ENCODE measurements around the gene GRIA4. TPM values are rescaled to one million over a fixed set of nuclear protein-coding genes. Genes with fewer than 3 reads are reported as not detected.
"Not testable (repeated sequence)": the region's sequence is repeated elsewhere in the genome, so short reads cannot be mapped to it uniquely, and the experiment has no call there.

GRIA4 gene
- total RNA-seq, 2 experiments from 2014 or later: not detected

DNA sequence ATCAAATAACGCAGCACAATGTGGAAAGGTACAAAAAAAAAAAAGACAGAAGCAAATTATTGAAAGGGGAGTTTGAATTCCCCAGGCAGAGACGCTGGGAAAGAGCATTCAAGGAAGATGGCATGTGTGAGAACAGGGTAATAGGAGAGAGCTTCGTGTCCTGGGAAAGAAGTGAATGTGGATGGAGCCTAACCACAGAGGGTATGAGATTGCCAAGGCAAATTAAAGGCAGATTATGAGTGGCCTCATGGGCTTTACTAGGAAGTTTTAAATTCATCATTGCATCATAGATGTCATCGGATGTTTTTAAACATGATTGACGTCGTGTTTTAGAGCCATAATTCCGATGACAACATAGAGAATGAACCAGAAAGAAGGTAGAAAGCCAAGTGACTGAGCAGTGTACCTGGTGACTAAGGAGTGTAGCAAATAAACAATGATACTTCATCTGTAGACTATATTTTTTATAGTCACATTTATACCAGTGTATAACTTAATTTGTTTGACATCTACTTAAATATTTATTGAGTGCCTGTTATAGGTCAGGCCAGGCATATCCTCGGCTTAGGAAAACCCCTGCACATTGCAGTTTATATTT, 260.7 kb downstream of the GRIA4 start:
- no peaks in the 10 kb centered on the region for H3K36me3 Mint-ChIP-seq (ENCODE audit: low read depth)
- H3K4me3 Mint-ChIP-seq: no peak overlapping the region
- ChIA-PET CTCF (no interaction called here), POLR2A (no interaction called here)
- H3K27ac Mint-ChIP-seq: no peak overlapping the region
- H3K4me1 Mint-ChIP-seq: no peaks in the 10 kb centered on the region
- peaks cover 7% of the 10 kb centered on the region for H3K27me3 Mint-ChIP-seq
- no peak for DNase-seq
- peaks cover 3% of the 10 kb centered on the region for H3K9me3 Mint-ChIP-seq

DNA sequence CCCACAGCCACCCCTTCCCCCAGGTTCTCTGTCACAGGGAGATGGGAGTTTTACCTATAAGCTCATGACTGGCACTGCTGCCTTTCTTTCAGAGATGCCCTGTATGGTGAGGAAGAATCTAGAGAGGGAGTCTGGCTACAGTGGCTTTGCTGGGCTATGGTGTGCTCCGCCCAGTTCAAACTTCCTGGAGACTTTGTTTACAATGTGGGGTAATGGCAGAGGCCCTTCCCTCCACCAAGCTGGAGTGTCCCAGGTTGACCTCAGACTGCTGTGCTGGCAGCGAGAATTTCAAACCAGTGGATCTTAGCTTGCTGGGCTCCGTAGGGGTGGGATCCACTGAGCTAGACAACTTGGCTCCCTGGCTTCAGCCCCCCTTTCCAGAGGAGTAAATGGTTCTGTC, 268.6 kb downstream of the GRIA4 start:
- no peaks in the 10 kb centered on the region for H3K27me3 Mint-ChIP-seq
- no peaks in the 10 kb centered on the region for H3K4me1 Mint-ChIP-seq
- CTCF ChIA-PET: no interaction called here
- DNase-seq: no peak
- no peak overlapping the region for H3K4me3 Mint-ChIP-seq
- H3K9me3 Mint-ChIP-seq: peaks cover 7% of the 10 kb centered on the region
- H3K27ac Mint-ChIP-seq: no peak overlapping the region
- POLR2A ChIA-PET: no interaction called here
- H3K36me3 Mint-ChIP-seq (ENCODE audit: low read depth): no peaks in the 10 kb centered on the region

- H3K27ac Mint-ChIP-seq; H3K4me1 Mint-ChIP-seq; H3K36me3 Mint-ChIP-seq (ENCODE audit: low read depth); H3K9me3 Mint-ChIP-seq; CTCF ChIA-PET; H3K4me3 Mint-ChIP-seq; POLR2A ChIA-PET; DNase-seq; H3K27me3 Mint-ChIP-seq: not testable (repeated sequence)
Measured at GRCh38 chr11:105878927-105879326, 269.1 kb downstream of the GRIA4 start.

GRCh38 chr11:105881027-105881426, 271.2 kb downstream of the GRIA4 start:
- no peak overlapping the region for H3K4me3 Mint-ChIP-seq
- ChIA-PET CTCF (no interaction called here), POLR2A (no interaction called here)
- H3K27ac Mint-ChIP-seq: no peak overlapping the region
- H3K36me3 Mint-ChIP-seq (ENCODE audit: low read depth): no peaks in the 10 kb centered on the region
- H3K27me3 Mint-ChIP-seq: no peaks in the 10 kb centered on the region
- no peak for DNase-seq
- H3K4me1 Mint-ChIP-seq: no peaks in the 10 kb centered on the region
- H3K9me3 Mint-ChIP-seq: peaks cover 4% of the 10 kb centered on the region

- H3K36me3 Mint-ChIP-seq (ENCODE audit: low read depth): no peaks in the 10 kb centered on the region
- H3K27ac Mint-ChIP-seq: no peak overlapping the region
- H3K4me1 Mint-ChIP-seq: no peaks in the 10 kb centered on the region
- H3K4me3 Mint-ChIP-seq: no peak overlapping the region
- DNase-seq: no peak
- H3K27me3 Mint-ChIP-seq: no peaks in the 10 kb centered on the region
- no peaks in the 10 kb centered on the region for H3K9me3 Mint-ChIP-seq
- ChIA-PET POLR2A (no interaction called here), CTCF (no interaction called here)
Measured at GRCh38 chr11:105884436-105884835, 274.6 kb downstream of the GRIA4 start.

DNA sequence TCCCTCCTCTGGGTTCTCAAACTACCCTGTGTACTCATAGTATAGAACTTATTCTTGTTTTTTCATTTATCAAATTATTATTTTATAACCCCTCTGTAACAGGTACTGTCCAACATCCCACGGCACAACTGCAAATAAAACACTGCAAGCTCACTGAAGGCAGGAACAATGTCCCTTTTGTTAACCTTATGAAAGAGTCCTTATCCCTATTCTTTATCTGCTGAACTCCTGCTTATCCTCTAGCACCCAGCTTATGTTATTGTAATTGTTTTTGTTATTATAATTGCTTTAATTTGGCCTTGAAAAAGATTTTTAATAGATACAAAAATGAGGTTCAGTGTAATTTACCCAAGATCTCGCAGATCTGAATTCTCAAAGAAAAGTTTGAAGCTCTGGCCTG, 281.8 kb downstream of the GRIA4 start:
- ChIA-PET CTCF (no interaction called here), POLR2A (no interaction called here)
- Mint-ChIP-seq H3K27ac (no peak overlapping the region), H3K9me3 (no peaks in the 10 kb centered on the region), H3K36me3 (ENCODE audit: low read depth) (no peaks in the 10 kb centered on the region), H3K27me3 (no peaks in the 10 kb centered on the region), H3K4me1 (no peaks in the 10 kb centered on the region), H3K4me3 (no peak overlapping the region)
- no peak for DNase-seq

- CTCF ChIA-PET: no interaction called here
- POLR2A ChIA-PET: no interaction called here
- Mint-ChIP-seq H3K4me3 (no peak overlapping the region), H3K27me3 (no peaks in the 10 kb centered on the region), H3K4me1 (no peaks in the 10 kb centered on the region), H3K9me3 (no peaks in the 10 kb centered on the region), H3K36me3 (ENCODE audit: low read depth) (no peaks in the 10 kb centered on the region), H3K27ac (no peak overlapping the region)
- no peak for DNase-seq
Measured at GRCh38 chr11:105897161-105897560, 287.3 kb downstream of the GRIA4 start.

DNA sequence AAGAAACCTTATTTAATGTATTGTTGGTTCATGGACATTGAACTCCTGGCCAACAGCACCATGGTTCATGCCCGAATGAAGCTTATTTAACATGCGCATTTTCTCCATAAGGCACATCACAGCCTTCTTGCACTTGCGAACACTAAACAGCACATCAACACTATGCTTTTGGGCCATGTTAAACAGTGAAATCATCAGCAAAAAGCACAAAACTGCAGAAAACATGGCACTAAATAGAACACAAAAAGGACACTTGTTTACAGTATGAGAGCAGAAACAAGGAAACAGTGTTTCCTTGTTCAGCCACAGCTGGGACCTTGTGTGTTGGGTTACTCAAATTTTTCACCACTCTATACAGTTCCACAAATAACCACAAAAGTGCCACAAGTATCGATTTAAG, 289.9 kb downstream of the GRIA4 start:
- CTCF ChIA-PET: no interaction called here
- Mint-ChIP-seq H3K9me3 (no peaks in the 10 kb centered on the region), H3K36me3 (ENCODE audit: low read depth) (no peaks in the 10 kb centered on the region), H3K4me1 (no peaks in the 10 kb centered on the region), H3K27ac (no peak overlapping the region), H3K4me3 (no peak overlapping the region), H3K27me3 (no peaks in the 10 kb centered on the region)
- POLR2A ChIA-PET: no interaction called here
- DNase-seq: no peak

DNA sequence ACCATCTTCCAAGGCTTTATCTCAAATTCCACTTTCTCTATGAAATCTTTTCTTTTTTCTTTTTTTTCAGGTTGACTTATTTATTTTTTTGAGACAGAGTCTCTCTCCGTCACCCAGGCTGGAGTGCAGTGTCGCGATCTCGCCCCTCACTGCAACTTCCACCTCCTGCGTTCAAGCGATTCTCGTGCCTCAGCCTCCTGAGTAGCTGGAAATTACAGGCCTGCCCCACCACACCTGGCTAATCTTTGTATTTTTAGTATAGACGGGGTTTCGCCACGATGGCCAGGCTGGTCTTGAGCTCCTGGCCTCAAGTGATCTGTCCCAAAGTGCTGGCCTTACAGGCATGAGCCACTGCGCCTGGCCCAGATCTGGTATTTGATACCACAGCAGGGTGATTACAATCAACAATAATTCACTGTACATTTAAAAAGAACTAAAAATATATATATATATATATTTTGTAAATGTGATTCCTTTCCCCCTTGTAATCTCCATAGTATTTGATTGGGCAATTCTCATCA, 290.7 kb downstream of the GRIA4 start:
- no peak overlapping the region for H3K27ac Mint-ChIP-seq
- POLR2A ChIA-PET: no interaction called here
- CTCF ChIA-PET: no interaction called here
- H3K9me3 Mint-ChIP-seq: no peaks in the 10 kb centered on the region
- no peak overlapping the region for H3K4me3 Mint-ChIP-seq
- H3K27me3 Mint-ChIP-seq: no peaks in the 10 kb centered on the region
- H3K36me3 Mint-ChIP-seq (ENCODE audit: low read depth): no peaks in the 10 kb centered on the region
- DNase-seq: no peak
- no peaks in the 10 kb centered on the region for H3K4me1 Mint-ChIP-seq

DNA sequence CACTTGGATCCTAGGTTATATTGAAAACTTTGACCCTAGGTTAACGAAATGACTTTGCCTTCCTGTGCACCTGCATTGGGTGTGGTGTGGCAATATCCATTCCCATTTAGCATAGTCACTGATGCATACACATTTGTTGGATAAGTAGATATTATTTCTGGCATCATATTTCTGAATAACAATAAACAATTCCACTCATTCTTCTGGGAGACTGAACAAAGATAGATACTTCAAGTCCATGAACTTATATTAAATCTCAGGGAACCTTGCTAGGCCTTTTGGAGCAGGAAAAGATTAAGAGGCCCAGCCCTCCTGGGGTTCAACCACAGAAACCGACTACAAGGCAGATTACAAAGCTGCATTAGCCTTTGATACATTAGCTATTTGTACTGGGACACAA, 293.2 kb downstream of the GRIA4 start:
- Mint-ChIP-seq H3K9me3 (no peaks in the 10 kb centered on the region), H3K27me3 (no peaks in the 10 kb centered on the region), H3K36me3 (ENCODE audit: low read depth) (no peaks in the 10 kb centered on the region), H3K4me3 (no peak overlapping the region), H3K4me1 (no peaks in the 10 kb centered on the region), H3K27ac (no peak overlapping the region)
- no peak for DNase-seq
- POLR2A ChIA-PET: no interaction called here
- CTCF ChIA-PET: no interaction called here

- Mint-ChIP-seq H3K27ac (no peak overlapping the region), H3K4me3 (no peak overlapping the region), H3K27me3 (no peaks in the 10 kb centered on the region), H3K9me3 (no peaks in the 10 kb centered on the region), H3K36me3 (ENCODE audit: low read depth) (no peaks in the 10 kb centered on the region), H3K4me1 (no peaks in the 10 kb centered on the region)
- ChIA-PET CTCF (no interaction called here), POLR2A (no interaction called here)
- no peak for DNase-seq
Measured at GRCh38 chr11:105906517-105906916, 296.6 kb downstream of the GRIA4 start.

- ChIA-PET CTCF (no interaction called here), POLR2A (no interaction called here)
- H3K27me3 Mint-ChIP-seq: no peaks in the 10 kb centered on the region
- H3K27ac Mint-ChIP-seq: no peak overlapping the region
- no peaks in the 10 kb centered on the region for H3K36me3 Mint-ChIP-seq (ENCODE audit: low read depth)
- H3K4me3 Mint-ChIP-seq: no peak overlapping the region
- H3K4me1 Mint-ChIP-seq: no peaks in the 10 kb centered on the region
- no peaks in the 10 kb centered on the region for H3K9me3 Mint-ChIP-seq
- DNase-seq: no peak
Measured at GRCh38 chr11:105907319-105907718, 297.4 kb downstream of the GRIA4 start.

GRCh38 chr11:105910095-105910715, 300.3 kb downstream of the GRIA4 start:
- Mint-ChIP-seq H3K4me1 (no peaks in the 10 kb centered on the region), H3K27ac (no peak overlapping the region), H3K4me3 (no peak overlapping the region), H3K27me3 (no peaks in the 10 kb centered on the region), H3K36me3 (ENCODE audit: low read depth) (no peaks in the 10 kb centered on the region), H3K9me3 (no peaks in the 10 kb centered on the region)
- ChIA-PET POLR2A (no interaction called here), CTCF (no interaction called here)
- DNase-seq: no peak

DNA sequence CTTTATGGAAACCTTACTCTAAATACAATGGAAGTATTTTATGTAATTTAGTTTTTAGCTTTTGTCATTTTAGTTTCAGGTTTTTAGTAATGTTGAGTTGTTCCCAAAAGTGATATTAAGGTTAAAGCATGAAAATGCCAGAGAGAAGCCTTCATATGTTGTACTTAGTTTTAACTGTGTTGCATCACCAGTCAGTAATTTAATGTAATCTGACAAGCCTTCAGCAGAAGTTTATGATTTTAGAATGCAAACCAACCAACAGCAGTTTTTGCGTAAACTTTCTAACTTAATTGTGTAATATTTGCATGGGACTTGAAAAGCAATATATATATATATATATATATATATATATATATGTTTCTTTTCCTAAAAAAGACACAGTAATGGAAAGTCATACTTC, 301.6 kb downstream of the GRIA4 start:
- DNase-seq: no peak
- no peaks in the 10 kb centered on the region for H3K36me3 Mint-ChIP-seq (ENCODE audit: low read depth)
- H3K27ac Mint-ChIP-seq: no peak overlapping the region
- H3K4me1 Mint-ChIP-seq: no peaks in the 10 kb centered on the region
- no peaks in the 10 kb centered on the region for H3K27me3 Mint-ChIP-seq
- ChIA-PET CTCF (no interaction called here), POLR2A (no interaction called here)
- H3K9me3 Mint-ChIP-seq: no peaks in the 10 kb centered on the region
- H3K4me3 Mint-ChIP-seq: no peak overlapping the region
